ENCODE data around the gene UXS1. TPM values are rescaled to one million over a fixed set of nuclear protein-coding genes. Genes with fewer than 3 reads are reported as not detected.

UXS1 gene
- total RNA-seq, 1 donor from 2014 or later = 35.6 TPM

DNA sequence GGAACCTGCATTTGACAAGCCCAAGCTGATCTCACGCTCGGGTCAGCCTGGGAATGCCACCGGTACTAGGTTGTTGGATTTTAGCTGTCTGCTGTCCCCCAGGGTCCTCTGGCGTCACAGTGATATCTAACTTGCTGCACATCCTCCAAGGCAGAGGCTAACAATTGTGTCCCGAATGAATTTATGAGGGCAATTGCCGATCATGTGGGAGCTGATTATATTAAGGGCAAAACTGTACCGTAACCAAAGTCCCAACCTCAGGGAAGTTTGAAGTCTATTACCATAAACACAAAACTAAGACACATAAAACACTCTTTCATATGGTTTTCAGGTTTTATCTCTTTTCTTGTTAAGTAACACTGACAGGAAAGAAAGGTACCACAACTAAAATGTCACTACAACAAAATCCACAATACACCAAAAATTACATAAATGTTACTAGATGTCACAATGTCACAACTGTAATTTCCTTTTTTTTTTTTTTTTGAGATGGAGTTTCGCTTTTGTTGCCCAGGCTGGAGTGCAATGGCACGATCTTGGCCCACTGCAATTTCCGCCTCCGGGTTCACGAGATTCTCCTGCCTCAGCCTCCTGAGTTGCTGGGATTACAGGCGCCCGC lies 6.7 kb downstream of the UXS1 start:
- DNase-seq (ENCODE audit: extremely low spot score in 2 of 2) = no peak
- intact Hi-C loops (cut with DNase I) = no loop called here

DNA sequence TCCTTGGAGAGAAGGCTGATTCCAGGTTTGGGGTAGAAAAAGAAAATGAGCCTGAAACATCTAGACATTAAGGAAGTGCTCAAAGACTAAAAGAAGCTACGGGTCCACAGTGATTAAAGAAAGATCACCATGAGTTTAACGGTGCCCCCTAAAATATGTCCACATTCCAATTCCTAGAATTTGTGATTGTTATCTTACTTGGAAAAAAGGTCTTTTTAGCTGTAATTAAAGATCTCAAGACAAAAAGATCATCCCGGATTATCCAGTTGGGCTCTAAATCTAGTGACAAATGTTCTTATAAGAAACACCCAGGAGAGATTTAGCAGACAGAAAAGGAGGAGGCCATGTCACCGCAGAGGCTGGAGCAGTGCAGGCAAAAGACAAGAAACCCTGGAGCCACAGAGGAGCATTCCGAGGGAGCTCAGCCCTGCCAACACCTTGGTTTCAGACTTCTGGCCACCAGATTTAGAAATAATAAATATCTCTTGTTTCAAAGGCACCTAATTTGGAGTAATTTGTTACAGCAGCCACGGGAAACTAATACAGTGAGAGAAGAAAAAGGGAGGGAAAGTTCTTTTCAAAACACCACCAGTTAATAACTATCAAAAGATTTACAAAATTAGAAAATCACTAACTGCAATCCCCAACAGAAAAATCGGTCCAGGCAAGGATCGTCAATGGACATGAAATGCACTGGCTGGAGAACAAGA lies 8.5 kb downstream of the UXS1 start:
- peaks cover 26% of the 10 kb centered on the region for H3K4me1 ChIP-seq
- no peak for TF ChIP-seq POLR2A (IDR thresholded peaks at IDR 0.05)
- TF ChIP-seq, protein P1, sequence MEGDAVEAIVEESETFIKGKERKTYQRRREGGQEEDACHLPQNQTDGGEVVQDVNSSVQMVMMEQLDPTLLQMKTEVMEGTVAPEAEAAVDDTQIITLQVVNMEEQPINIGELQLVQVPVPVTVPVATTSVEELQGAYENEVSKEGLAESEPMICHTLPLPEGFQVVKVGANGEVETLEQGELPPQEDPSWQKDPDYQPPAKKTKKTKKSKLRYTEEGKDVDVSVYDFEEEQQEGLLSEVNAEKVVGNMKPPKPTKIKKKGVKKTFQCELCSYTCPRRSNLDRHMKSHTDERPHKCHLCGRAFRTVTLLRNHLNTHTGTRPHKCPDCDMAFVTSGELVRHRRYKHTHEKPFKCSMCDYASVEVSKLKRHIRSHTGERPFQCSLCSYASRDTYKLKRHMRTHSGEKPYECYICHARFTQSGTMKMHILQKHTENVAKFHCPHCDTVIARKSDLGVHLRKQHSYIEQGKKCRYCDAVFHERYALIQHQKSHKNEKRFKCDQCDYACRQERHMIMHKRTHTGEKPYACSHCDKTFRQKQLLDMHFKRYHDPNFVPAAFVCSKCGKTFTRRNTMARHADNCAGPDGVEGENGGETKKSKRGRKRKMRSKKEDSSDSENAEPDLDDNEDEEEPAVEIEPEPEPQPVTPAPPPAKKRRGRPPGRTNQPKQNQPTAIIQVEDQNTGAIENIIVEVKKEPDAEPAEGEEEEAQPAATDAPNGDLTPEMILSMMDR (IDR thresholded peaks at IDR 0.05) = no peak
- no peak for TF ChIP-seq POLR2AphosphoS5 (IDR thresholded peaks at IDR 0.05; ENCODE audit: insufficient read depth in 1 of 2, low read depth in 1 of 2)
- intact Hi-C loops (cut with DNase I) = no loop called here
- no peak for DNase-seq (ENCODE audit: extremely low spot score in 2 of 2)
- no peaks in the 10 kb centered on the region for H3K27me3 ChIP-seq
- H3K4me3 ChIP-seq = no peak overlapping the region
- no peaks in the 10 kb centered on the region for H3K36me3 ChIP-seq
- no peak overlapping the region for H3K27ac ChIP-seq
- no peaks in the 10 kb centered on the region for H3K9me3 ChIP-seq

More for the DNA sequence above, 6.7 kb downstream of the UXS1 start:
- no peak overlapping the region for H3K4me3 ChIP-seq
- no peaks in the 10 kb centered on the region for H3K27me3 ChIP-seq
- no peak overlapping the region for H3K27ac ChIP-seq
- peaks cover 26% of the 10 kb centered on the region for H3K4me1 ChIP-seq
- no peaks in the 10 kb centered on the region for H3K9me3 ChIP-seq
- TF ChIP-seq, protein P1 (IDR thresholded peaks at IDR 0.05) = no peak
- TF ChIP-seq POLR2AphosphoS5 (IDR thresholded peaks at IDR 0.05; ENCODE audit: insufficient read depth in 1 of 2, low read depth in 1 of 2) (no peak), POLR2A (IDR thresholded peaks at IDR 0.05) (no peak)
- no peaks in the 10 kb centered on the region for H3K36me3 ChIP-seq

DNA sequence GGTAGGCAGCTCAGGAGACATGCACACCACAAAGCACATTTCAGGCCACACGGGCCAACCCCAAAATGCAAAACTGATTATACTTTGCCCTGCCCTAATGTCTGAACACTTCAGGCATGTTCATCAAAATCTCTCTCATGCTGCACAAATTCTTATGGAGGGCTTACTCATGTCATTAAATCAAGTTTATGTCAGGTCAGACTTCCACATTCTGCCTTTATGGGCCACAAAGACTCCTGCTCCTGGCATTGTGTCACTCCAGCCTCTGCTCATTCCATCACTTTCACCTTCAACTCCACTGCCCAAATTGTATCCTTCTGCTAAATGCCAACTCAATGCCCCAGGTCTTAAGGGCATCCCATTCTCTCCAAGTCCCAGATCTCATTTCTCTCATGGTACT lies 9.2 kb downstream of the UXS1 start:
- no peaks in the 10 kb centered on the region for H3K36me3 ChIP-seq
- DNase-seq (ENCODE audit: extremely low spot score in 2 of 2) = no peak
- H3K27me3 ChIP-seq = no peaks in the 10 kb centered on the region
- H3K27ac ChIP-seq = no peak overlapping the region
- peaks cover 20% of the 10 kb centered on the region for H3K4me1 ChIP-seq
- intact Hi-C loops (cut with DNase I) = no loop called here
- TF ChIP-seq, protein P1 (IDR thresholded peaks at IDR 0.05) = no peak
- TF ChIP-seq POLR2AphosphoS5 (IDR thresholded peaks at IDR 0.05; ENCODE audit: insufficient read depth in 1 of 2, low read depth in 1 of 2) = no peak
- no peak for TF ChIP-seq POLR2A (IDR thresholded peaks at IDR 0.05)
- no peak overlapping the region for H3K4me3 ChIP-seq
- H3K9me3 ChIP-seq = no peaks in the 10 kb centered on the region

DNA sequence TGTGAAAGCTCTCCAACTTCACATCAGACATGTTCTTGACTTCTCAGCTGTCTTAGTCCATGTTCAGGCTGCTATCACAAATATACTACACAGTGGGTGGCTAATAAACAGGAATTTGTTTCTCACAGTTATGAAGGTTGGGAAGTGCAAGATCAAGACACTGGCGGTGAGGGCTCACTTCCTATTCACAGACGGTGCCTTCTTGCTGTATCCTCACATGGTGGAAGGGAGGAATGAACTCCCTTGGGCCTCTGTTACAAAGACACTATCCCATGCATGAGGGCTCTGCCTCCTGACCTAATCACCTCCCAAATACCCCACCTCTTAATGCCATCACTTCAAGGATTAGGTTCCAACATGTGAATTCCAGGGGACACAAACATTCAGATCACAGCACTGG lies 9.7 kb downstream of the UXS1 start:
- no peak for DNase-seq (ENCODE audit: extremely low spot score in 2 of 2)
- TF ChIP-seq POLR2AphosphoS5 (IDR thresholded peaks at IDR 0.05; ENCODE audit: insufficient read depth in 1 of 2, low read depth in 1 of 2) (no peak), POLR2A (IDR thresholded peaks at IDR 0.05) (no peak)
- TF ChIP-seq, protein P1 (IDR thresholded peaks at IDR 0.05) = no peak
- Histone ChIP-seq H3K27me3 (no peaks in the 10 kb centered on the region), H3K27ac (no peak overlapping the region), H3K4me3 (no peak overlapping the region), H3K9me3 (no peaks in the 10 kb centered on the region), H3K36me3 (no peaks in the 10 kb centered on the region), H3K4me1 (peaks cover 17% of the 10 kb centered on the region)
- intact Hi-C loops (cut with DNase I) = no loop called here

DNA sequence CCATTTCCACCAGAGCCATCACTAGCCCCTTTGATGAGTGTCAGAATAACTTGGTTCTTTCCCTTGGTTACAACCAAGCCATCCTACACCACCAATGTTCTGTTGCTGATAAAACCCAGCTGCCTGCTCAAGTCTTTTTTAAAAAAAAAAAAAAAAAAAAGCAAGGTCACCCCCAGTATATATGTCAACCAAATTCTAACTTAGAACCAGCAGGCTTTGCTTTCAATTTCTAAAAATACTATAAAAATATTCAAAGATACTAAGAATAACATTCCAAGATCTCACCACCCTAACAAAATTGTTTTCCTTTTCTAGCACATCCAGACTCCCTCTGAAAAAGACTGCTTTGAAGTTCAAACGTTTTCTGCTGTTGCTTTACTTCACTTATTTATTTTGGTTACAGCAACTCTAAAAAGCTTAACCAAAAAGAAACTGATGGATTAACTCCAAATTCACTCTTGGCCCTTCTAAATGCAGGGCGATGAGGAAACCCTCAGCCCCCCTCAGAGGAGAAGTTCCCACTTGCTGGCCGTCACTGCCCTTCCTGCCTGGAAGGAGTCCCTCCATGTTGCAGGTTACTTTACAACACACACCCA lies 10.9 kb downstream of the UXS1 start:
- intact Hi-C loops (cut with DNase I) = no loop called here
- peak overlapping the region; percentile 6 for H3K27ac ChIP-seq
- no peaks in the 10 kb centered on the region for H3K36me3 ChIP-seq
- H3K9me3 ChIP-seq = no peaks in the 10 kb centered on the region
- TF ChIP-seq POLR2A (IDR thresholded peaks at IDR 0.05) = no peak
- TF ChIP-seq, protein P1 (IDR thresholded peaks at IDR 0.05) = no peak
- TF ChIP-seq POLR2AphosphoS5 (IDR thresholded peaks at IDR 0.05; ENCODE audit: insufficient read depth in 1 of 2, low read depth in 1 of 2) = no peak
- peaks cover 17% of the 10 kb centered on the region for H3K4me1 ChIP-seq
- no peak overlapping the region for H3K4me3 ChIP-seq
- no peak for DNase-seq (ENCODE audit: extremely low spot score in 2 of 2)
- H3K27me3 ChIP-seq = no peaks in the 10 kb centered on the region
